GM23248 (cell line): ENCODE measurements around the gene TRIM6.

ENCODE experiments used
- EZH2 ChIP-seq: fragments of 200-600 bp; sonication (generic); IDR thresholded peaks from 2 replicates; pipeline ENCODE4 v1.6.1; 2018; ENCODE audit warnings: antibody characterized with exemption, mild to moderate bottlenecking; ENCODE audit not compliant: insufficient read depth, poor library complexity, severe bottlenecking
- EZH2phosphoT487 ChIP-seq: fragments of 200-600 bp; sonication (generic); IDR thresholded peaks from 2 replicates; pipeline ENCODE4 v1.6.1; 2018; ENCODE audit warnings: antibody characterized with exemption, moderate library complexity, mild to moderate bottlenecking, low read depth; ENCODE audit not compliant: insufficient read depth

DNA sequence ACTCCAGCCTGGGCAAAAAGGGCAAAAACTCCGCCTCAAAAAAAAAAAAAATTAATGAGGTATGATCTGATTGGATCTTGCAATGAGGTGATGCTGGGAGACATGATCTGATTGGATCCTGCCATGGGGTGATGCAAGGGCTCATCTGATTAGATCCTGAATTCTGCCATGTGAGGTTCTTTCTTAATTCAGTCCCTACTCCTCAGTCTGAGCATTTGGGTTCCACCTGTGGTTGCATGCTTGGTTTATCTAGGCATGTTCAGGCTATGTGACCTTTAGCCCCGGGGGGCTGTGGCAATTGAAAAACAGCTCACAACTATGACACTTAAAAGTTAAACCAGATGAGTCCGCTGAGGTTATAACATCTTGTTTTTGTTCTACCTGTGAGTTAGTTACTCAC lies 4.8 kb upstream of the TRIM6 start:
- TF ChIP-seq EZH2 (no peak), EZH2phosphoT487 (no peak)
